Glutamatergic neuron (in vitro differentiated cells): ENCODE results near the gene AKAP8L. TPM values are rescaled to one million over a fixed set of nuclear protein-coding genes. Genes with fewer than 3 reads are reported as not detected.
"Not testable (repeated sequence)": the region's sequence is repeated elsewhere in the genome, so short reads cannot be mapped to it uniquely, and the experiment has no call there.

Experiments used
- DNase-seq: peaks from one replicate; pipeline ENCODE4 v3.0.0; 2022
- H3K27ac Mint-ChIP-seq: one replicate; pipeline ENCODE4 v1.8.0; 2020; ENCODE audit warnings: mild to moderate bottlenecking, mixed read lengths, inconsistent platforms; ENCODE audit not compliant: unreplicated experiment
- H3K27me3 Mint-ChIP-seq: one replicate; pipeline ENCODE4 v1.8.0; 2020; ENCODE audit warnings: mild to moderate bottlenecking, moderate library complexity, mixed read lengths, inconsistent platforms; ENCODE audit not compliant: unreplicated experiment
- H3K36me3 Mint-ChIP-seq: one replicate; pipeline ENCODE4 v1.8.0; 2020; ENCODE audit warnings: mild to moderate bottlenecking, mixed read lengths, inconsistent platforms; ENCODE audit not compliant: unreplicated experiment
- H3K4me1 Mint-ChIP-seq: one replicate; pipeline ENCODE4 v1.8.0; 2020; ENCODE audit warnings: mild to moderate bottlenecking, low read depth, mixed read lengths, inconsistent platforms; ENCODE audit not compliant: unreplicated experiment
- H3K4me3 Mint-ChIP-seq: one replicate; pipeline ENCODE4 v1.8.0; 2020; ENCODE audit warnings: mild to moderate bottlenecking, mixed read lengths, inconsistent platforms; ENCODE audit not compliant: unreplicated experiment
- H3K9me3 Mint-ChIP-seq: one replicate; pipeline ENCODE4 v1.8.0; 2020; ENCODE audit warnings: mild to moderate bottlenecking, moderate library complexity, mixed read lengths, inconsistent platforms; ENCODE audit not compliant: unreplicated experiment
- total RNA-seq: library from RNA; stranded (reverse); fragmentation: NEBNext Ultra II Directional; extraction: Animal tissue kit (Norgen Biotek cat#: 25700); gene quantifications from one replicate; pipeline ENCODE4 v1.2.1, GENCODE V29; 2021; ENCODE audit not compliant: unreplicated experiment
- TF ChIP-seq, protein P1 (sequence below): fragments of 200-600 bp; sonication (generic); IDR thresholded peaks from one replicate; pipeline ENCODE4 v1.5.0; 2021; ENCODE audit not compliant: partially characterized antibody, unreplicated experiment

Gene AKAP8L
- total RNA-seq, 1 donor from 2014 or later, result 354 TPM

DNA sequence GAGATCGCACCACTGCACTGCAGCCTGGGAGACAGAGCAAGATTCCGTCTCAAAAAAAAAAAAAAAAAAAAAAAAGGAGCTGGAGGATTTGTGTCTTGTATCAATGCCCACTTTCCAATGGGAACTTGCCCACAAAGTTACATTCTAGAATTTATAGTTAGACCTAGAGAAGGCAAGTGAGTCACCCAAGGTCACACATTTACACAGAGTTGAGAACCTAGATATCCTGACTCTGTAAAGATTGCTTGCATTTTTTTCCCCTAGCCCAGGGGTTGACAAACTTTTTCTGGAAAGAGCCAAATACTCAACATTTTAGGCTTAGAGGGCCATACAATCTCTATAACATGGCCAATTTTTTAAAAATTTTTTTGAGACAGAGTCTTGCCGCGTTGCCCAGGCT lies 78.7 kb downstream of the AKAP8L start:
- DNase-seq, result no peak
- no peak overlapping the region for H3K4me3 Mint-ChIP-seq
- TF ChIP-seq, protein P1, sequence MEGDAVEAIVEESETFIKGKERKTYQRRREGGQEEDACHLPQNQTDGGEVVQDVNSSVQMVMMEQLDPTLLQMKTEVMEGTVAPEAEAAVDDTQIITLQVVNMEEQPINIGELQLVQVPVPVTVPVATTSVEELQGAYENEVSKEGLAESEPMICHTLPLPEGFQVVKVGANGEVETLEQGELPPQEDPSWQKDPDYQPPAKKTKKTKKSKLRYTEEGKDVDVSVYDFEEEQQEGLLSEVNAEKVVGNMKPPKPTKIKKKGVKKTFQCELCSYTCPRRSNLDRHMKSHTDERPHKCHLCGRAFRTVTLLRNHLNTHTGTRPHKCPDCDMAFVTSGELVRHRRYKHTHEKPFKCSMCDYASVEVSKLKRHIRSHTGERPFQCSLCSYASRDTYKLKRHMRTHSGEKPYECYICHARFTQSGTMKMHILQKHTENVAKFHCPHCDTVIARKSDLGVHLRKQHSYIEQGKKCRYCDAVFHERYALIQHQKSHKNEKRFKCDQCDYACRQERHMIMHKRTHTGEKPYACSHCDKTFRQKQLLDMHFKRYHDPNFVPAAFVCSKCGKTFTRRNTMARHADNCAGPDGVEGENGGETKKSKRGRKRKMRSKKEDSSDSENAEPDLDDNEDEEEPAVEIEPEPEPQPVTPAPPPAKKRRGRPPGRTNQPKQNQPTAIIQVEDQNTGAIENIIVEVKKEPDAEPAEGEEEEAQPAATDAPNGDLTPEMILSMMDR, result no peak
- H3K27me3 Mint-ChIP-seq, result peaks cover 1% of the 10 kb centered on the region
- no peaks in the 10 kb centered on the region for H3K9me3 Mint-ChIP-seq
- no peak overlapping the region for H3K27ac Mint-ChIP-seq
- no peaks in the 10 kb centered on the region for H3K36me3 Mint-ChIP-seq
- no peaks in the 10 kb centered on the region for H3K4me1 Mint-ChIP-seq

DNA sequence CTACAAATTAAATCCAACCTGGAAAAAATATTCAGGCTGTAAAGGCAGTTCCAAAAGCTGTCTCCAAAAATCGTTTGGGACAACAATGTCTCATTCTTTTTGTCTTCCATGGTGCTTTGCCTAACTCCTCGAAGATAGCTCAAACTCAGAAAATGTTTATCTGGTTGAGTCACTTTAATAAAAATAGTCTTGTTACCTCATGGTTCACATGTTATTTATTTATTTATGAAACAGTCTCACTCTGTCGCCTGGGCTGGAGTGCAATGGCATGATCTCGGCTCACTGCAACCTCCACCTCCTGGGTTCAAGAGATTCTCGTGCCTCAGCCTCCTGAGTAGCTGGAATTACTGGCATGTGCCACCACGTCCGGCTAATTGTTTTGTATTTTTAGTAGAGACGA lies 81.6 kb downstream of the AKAP8L start:
- Mint-ChIP-seq H3K27ac (no peak overlapping the region), H3K4me3 (no peak overlapping the region), H3K36me3 (no peaks in the 10 kb centered on the region), H3K4me1 (no peaks in the 10 kb centered on the region), H3K27me3 (peaks cover 5% of the 10 kb centered on the region), H3K9me3 (peaks cover 2% of the 10 kb centered on the region)
- TF ChIP-seq, protein P1, result no peak
- no peak for DNase-seq

DNA sequence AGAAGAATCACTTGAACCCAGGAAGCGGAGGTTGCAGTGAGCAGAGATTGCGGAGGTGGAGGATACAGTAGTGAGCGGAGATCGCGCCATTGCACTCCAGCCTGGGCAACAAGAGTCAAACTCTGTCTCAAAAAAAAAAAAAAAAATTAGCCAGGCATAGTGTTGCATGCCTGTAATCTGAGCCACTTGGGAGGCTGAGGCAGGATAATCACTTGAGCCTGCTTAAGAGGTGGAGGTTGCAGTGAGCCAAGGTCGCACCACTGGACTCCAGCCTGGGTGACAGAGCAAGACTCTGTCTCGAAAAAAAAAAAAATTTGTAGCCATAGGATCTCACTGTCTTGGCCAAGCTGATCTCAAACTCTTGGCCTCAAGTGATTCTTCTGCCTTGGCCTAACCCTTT lies 82.8 kb downstream of the AKAP8L start:
- H3K4me3 Mint-ChIP-seq, H3K27me3 Mint-ChIP-seq, H3K27ac Mint-ChIP-seq, H3K4me1 Mint-ChIP-seq, DNase-seq, H3K9me3 Mint-ChIP-seq, H3K36me3 Mint-ChIP-seq: not testable (repeated sequence)

DNA sequence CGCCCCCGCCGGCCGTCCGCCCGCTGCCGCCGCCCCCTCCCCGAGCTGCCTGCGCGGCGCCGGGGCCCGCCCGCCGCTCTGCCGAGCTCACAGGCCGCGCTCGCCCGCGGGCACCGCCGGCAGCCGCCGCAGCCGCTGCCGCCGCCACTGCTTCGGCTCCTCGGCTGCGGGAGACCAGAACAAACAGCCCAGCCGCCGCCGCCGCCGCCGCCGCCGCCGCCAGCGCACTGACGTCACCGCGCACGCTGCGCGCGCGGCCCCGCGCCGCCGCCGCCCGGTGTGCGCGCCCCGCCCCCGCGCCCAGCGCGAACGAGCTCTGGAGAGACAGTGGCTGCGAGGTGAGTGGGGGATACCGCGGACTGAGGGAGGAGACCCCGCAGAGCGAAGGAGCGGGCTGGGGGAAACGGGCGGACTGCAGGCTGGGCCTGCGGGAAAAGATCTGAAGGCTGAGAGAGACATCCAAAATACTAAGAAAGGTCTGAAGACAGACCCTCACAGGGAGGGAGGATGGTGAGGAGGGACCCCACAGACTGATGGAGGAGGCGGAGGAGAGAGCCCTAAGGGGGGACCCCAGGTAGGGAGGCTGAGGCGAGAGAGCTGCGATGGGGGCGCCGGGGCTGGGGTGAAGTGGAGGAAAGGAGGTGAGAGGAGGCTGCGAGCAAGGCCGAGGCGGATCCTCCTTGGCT lies 86.3 kb downstream of the AKAP8L start, which contains the start of gene BRD4:
Gene BRD4, minus strand, starts transcription at position 229 of the 686 bp plus-strand sequence. CDS start 59,440 bp downstream, outside the sequence.
- Mint-ChIP-seq H3K36me3 (no peaks in the 10 kb centered on the region), H3K9me3 (peaks cover 9% of the 10 kb centered on the region), H3K27ac (peak within 1 kb of the TSS; percentile 94), H3K27me3 (peaks cover 12% of the 10 kb centered on the region), H3K4me1 (peaks cover 13% of the 10 kb centered on the region), H3K4me3 (peak within 1 kb of the TSS; percentile 96)
- DNase-seq, result peak; percentile 82
- TF ChIP-seq, protein P1, result no peak

DNA sequence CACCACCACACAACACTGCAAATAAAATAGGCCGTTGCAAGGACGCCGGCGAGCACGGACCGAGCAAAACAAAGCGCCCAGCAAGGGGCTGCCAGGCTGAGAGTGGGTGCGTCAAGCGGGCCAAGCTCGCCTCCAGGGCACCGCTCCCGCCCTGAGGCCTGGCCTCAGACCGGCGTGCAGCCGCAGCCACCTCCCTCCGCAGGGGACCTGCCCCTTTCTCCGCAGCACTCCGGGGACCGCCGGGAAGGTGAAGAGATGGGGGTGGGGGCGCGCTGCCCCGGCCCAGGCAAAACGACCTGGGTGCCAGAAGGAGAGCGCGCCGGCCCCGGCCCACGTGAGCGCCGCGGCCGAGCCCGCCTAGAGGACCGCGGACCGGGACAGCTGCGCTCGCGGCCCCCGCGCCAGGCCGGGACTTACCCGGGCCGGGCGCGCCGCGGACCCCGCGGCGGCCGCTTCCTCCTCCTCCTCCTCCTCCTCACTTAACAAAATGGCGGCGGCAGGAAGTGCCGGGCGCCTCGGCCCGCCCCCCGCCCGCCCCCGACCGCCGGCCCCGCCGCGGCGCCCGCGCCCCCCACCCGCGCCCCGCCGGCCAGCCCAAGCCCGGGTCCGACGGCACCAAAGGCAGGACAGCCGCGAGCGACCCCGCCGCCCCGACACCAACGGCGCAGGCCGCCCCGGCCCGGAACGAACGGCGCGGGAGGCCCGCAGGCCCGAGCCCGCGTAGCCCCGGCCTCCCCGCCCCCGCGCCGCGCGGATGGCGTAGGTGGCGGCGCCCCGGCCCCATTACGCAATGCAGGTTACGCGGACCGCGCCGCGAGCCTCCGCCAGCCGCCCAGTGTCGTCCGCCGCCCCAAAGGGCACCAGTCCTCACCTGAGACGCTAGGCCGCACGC lies 87.1 kb downstream of the AKAP8L start:
- Mint-ChIP-seq H3K4me3 (peak overlapping the region; percentile 96), H3K27me3 (peaks cover 12% of the 10 kb centered on the region), H3K27ac (peak overlapping the region; percentile 94), H3K9me3 (peaks cover 9% of the 10 kb centered on the region), H3K36me3 (no peaks in the 10 kb centered on the region), H3K4me1 (peaks cover 20% of the 10 kb centered on the region)
- peak; percentile 58 for DNase-seq
- TF ChIP-seq, protein P1, result no peak
